Embryonic facial prominence (tissue), 1 donor: ENCODE data around the gene PDE6B.
"Not testable (repeated sequence)": the region's sequence is repeated elsewhere in the genome, so short reads cannot be mapped to it uniquely, and the experiment has no call there.

ENCODE experiments used
- DNase-seq: peaks from one replicate; pipeline ENCODE4 v3.0.0-alpha.2; 2016; ENCODE audit errors: extremely low spot score

Gene PDE6B

GRCh38 chr4:624705-625590 lies at the start of gene PDE6B:
TSS of gene PDE6B (plus strand) at chr4:625573. CDS start at chr4:625627, 54 bp downstream.
- DNase-seq: no peak

DNA sequence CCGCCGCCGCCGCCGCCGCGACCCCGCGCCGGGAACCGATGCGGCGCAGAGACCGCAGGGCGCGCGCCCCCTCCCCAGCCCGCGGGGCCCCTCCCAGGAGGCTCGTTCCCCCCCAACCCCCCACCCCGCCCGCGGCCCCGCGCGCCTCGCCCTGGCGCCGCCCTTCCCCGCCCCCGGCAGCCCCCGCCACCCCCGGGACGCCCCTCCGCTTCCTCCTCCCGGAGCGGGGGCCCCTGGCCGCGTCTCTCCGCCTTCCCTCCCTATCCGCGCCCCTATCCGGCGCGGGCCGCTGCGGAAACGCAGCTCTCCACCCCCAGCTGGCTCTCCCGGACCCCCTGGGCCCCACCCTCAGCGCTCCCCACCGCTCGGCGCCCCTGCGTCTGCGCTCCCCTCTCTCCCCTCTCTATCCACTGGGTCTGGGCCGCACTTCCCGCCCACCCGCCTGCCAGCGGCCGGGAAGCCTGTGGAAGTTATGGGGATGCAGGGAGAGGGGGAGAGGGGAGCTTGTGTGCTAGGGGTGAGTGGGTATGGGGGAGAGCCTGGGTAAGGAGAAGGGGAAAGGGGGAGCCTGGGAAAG lies 49.0 kb upstream of the PDE6B start, which contains the start of gene TMEM271:
TMEM271 (minus strand) TSS at position 51 of the 577 bp plus-strand sequence. CDS start 233 bp downstream, outside the sequence.
- no peak for DNase-seq

DNA sequence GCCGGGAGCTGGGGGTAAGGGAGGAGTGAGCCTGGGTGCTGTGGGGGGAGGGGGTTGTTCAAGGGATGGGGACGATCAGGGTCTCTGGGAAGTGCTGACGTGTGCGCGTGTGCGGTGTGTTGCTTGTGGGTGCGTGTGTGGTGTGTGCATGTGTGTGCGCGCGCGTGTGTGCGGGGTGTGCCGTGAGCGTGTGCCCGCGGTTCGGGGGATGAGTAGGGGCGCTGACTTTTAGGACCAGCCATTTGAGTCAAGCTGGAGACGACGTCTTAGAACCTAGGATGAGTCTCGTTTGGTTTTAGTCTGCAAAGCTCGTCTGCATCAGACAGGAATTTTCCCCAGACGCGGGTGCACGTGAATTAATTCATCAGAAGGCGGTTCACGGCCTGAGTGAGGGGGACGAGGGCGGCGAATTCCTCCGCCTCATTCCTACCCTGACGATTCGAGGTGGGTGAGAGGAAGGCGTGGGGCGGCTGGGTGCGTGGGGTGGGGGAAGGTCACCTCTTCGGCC lies 48.3 kb upstream of the PDE6B start:
- no peak for DNase-seq

- DNase-seq: no peak
These were observed 47.6 kb upstream of the PDE6B start for GRCh38 chr4:577499-578450.

DNA sequence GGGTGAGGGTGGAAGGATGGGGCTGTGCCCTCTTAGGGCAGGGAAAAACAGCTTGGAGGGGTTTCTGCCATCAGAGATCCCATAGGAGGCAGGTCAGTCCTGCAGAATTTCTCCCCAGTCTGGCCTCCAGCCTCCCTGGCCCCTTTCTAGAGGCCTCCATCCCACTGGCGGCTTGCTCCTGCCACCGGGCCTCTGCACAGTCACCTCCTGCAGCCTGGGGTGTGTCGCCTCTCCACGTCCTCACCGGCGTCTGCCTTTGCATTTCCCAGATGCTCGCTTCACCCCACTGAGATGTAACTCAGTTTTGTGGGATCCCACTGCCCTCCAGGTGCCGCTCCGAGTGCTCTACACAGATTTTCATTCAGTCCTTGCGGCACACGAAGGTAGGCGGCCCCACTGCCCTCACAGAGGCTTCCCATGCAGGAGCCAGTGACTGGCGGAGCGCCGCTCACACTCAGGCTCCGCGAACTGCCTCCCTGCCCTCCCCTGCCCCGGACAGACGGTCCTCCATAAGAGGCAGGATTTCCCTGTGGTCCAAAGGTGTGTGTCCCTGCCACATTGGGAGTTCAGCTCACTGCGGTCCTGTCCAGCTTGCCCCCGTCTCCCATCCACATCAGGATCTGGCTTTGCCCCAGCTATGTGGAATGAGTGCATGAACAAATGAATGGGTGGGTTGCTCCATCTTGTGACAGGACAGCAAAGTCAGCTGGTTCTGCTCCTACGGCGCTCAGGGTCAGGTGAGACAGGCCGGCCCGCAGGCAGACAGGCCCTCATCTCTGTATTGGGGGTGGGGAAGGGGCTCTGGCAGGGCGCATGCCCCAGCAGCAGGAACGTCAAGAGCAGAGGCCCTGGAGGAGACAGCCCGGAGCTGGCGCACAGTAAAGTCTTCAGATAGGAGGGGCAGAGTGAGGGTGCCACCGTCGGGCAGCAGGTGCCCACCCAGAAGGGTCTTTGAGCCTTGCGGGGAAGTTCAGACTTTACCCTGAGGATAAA lies 46.6 kb upstream of the PDE6B start:
- DNase-seq: no peak

DNA sequence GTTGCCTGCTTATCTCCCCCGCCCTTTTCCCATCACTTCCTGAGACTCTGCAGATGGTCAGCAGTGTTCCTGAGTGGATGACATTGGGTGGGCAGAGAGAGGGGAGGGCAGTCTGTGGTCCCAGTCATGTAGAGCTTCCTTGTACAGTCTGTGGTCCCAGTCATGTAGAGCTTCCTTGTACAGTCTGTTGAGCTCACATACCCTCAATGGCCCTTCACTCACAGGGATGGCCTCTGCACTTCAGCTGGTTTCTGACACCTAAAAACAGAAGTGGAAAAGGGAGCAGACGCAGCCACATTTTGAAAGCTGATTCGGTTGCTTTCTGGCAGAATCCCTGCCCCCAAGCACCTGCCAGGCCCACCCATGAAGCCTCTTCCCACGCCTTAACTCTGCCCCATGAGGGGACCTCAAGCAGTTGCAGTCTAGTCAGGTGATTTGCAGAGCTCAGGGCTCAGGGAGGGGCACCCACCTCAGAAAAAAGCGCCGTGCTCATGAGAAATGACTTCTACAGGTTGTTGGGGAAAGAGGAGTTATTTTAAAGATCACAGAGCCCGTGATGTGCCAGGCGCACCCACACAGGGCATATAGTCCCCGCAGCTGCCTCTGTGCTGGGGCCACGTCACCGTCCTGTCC lies 45.7 kb upstream of the PDE6B start:
- no peak for DNase-seq

DNA sequence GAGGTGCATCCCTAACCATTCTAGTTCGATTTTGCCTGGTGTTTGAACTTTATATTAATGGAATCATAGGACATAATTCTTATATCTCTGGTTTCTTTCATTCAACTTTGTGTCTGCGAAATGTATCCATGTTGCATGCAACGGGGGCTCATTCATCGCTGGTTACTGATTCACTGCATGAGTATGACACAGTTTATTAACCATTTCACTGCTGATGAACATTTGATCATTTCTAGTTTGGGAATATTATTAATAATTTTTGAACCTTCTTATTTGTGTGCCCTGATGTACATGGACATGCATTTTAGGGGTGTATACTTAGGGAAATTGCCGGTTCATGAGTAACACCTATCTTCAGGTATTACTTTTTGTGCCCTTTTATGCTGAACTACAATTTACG lies 44.2 kb upstream of the PDE6B start:
- no peak for DNase-seq

GRCh38 chr4:581753-582361 lies 43.5 kb upstream of the PDE6B start:
- DNase-seq: no peak

GRCh38 chr4:583820-584219 lies 41.6 kb upstream of the PDE6B start:
- no peak for DNase-seq

- no peak for DNase-seq
These were observed 37.6 kb upstream of the PDE6B start for GRCh38 chr4:587671-588350.

DNA sequence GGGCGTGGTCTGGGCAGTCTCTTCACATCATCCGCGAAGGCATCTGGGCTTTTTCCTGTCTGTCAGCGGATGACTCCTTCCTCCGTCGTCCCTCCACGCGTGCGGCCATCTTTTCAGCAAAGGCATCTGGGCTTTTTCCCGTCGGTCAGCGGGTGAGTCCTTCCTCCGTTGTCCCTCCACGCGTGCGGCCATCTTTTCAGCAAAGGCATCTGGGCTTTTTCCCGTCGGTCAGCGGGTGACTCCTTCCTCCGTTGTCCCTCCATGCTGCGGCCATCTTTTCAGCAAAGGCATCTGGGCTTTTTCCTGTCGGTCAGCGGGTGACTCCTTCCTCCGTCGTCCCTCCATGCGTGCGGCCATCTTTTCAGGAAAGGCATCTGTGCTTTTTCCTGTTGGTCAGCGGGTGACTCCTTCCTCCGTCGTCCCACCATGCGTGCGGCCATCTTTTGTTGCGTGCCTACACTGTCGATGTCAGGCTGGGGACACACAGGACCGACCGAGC lies 37.0 kb upstream of the PDE6B start:
- no peak for DNase-seq

DNA sequence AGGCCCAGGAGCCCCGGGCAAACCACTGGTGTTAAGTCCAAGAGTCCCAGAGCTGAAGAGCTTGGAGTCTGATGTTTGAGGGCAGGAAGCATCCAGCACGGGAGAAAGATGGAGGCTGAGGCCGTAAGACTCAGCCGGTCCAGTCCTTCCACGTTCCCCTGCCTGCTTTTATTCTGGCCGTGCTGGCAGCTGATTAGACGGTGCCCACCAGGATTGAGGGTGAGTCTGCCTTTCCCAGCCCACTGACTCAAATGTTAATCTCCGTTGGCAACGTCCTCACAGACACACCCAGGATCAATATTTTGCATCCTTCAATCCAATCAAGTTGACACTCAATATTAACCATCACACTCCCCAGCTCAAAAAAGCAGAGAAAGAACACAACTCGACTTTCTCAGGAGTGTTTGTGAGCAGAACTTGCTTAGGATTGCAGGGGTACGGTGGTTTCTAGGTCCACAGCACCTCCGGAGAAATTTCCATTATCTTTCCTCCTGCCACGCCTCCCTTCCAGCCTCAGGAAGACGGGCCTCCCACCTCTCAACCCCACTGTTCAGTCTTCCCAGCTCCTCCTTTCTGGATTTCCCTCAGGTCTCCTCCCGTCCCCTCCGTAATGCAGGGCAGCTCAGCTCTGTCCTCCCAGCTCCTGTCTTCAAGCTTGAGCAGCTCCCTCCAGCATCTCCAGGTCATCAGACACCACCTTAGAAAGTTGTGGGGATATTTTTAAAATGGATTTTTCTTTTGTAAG lies 36.0 kb upstream of the PDE6B start:
- no peak for DNase-seq

- no peak for DNase-seq
These were observed 35.0 kb upstream of the PDE6B start for GRCh38 chr4:590313-590841.

- DNase-seq: not testable (repeated sequence)
These were observed 33.2 kb upstream of the PDE6B start for GRCh38 chr4:592178-592577.

GRCh38 chr4:592825-593520 lies 32.4 kb upstream of the PDE6B start:
- DNase-seq: no peak

- no peak for DNase-seq
These were observed 26.4 kb upstream of the PDE6B start for GRCh38 chr4:598925-599324.

GRCh38 chr4:600166-600565 lies 25.2 kb upstream of the PDE6B start:
- DNase-seq: no peak
